ENCODE results near the gene PHF14. TPM values are rescaled to one million over a fixed set of nuclear protein-coding genes. Genes with fewer than 3 reads are reported as not detected.
"Not testable (repeated sequence)": the region's sequence is repeated elsewhere in the genome, so short reads cannot be mapped to it uniquely, and the experiment has no call there.

The PHF14 gene
- total RNA-seq, 1 experiment from 2014 or later = 40.2 TPM

DNA sequence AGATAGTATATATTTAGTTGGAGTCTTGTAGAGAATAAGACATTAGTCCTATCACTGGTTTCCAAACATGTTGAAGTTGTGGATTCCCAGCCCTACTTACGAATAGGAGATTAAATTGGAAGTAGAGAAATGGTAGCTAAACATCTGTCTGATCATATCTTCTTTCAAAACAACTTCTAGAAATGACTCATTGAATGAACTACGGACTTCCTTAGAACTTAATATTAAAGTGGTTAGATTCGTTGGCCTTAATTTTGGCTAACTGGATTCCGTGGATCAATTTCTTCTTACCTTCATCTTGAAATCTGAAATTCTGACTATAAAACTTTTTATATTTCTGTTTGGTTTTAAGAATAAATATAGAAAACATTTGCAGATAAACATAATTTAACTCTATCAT, 3.4 kb downstream of the PHF14 start:
- CTCF ChIA-PET = no interaction called here
- H3K36me3 Mint-ChIP-seq (ENCODE audit: insufficient read depth, unreplicated experiment) = peaks cover 43% of the 10 kb centered on the region
- no peaks in the 10 kb centered on the region for H3K27me3 Mint-ChIP-seq (ENCODE audit: unreplicated experiment)
- peaks cover 9% of the 10 kb centered on the region for H3K4me1 Mint-ChIP-seq (ENCODE audit: low read depth, unreplicated experiment)
- no TSS peak for BruUV-seq (replicated peaks)
- H3K4me3 Mint-ChIP-seq (ENCODE audit: low read depth, unreplicated experiment) = no peak overlapping the region
- intact Hi-C loops (cut with micrococcal nuclease; ENCODE audit: unreplicated experiment) = loop anchor here (10.0 kb wide), 1 partner anchor 368 kb away; no protein-coding TSS in a partner anchor
- H3K27ac Mint-ChIP-seq (ENCODE audit: unreplicated experiment) = no peak overlapping the region
- no peaks in the 10 kb centered on the region for H3K9me3 Mint-ChIP-seq (ENCODE audit: low read depth, unreplicated experiment)
- TF ChIP-seq, protein P1, sequence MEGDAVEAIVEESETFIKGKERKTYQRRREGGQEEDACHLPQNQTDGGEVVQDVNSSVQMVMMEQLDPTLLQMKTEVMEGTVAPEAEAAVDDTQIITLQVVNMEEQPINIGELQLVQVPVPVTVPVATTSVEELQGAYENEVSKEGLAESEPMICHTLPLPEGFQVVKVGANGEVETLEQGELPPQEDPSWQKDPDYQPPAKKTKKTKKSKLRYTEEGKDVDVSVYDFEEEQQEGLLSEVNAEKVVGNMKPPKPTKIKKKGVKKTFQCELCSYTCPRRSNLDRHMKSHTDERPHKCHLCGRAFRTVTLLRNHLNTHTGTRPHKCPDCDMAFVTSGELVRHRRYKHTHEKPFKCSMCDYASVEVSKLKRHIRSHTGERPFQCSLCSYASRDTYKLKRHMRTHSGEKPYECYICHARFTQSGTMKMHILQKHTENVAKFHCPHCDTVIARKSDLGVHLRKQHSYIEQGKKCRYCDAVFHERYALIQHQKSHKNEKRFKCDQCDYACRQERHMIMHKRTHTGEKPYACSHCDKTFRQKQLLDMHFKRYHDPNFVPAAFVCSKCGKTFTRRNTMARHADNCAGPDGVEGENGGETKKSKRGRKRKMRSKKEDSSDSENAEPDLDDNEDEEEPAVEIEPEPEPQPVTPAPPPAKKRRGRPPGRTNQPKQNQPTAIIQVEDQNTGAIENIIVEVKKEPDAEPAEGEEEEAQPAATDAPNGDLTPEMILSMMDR (IDR thresholded peaks at IDR 0.05; ENCODE audit: unreplicated experiment) = no peak
- DNase-seq = no peak

DNA sequence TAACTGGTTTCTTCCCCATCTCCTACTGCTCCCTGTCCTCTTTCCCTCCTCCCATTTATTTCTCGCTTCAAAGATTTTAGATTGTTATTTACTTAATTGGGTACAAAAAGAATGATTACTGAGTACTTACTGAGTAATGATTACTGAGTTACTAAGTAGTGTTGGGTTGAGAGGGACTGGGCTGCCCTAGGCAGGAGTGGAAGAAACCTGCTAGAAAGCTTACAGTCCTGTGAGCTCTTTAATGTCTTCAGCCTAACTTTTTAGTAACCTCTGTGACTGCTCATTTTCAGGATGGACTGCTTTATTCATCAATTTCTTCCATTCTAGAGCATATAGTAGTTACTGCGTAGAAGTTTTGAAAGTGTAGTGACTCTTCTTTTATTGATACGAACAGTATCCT, 7.6 kb downstream of the PHF14 start:
- TF ChIP-seq, protein P1 (IDR thresholded peaks at IDR 0.05; ENCODE audit: unreplicated experiment) = no peak
- Mint-ChIP-seq H3K4me1 (ENCODE audit: low read depth, unreplicated experiment) (no peaks in the 10 kb centered on the region), H3K4me3 (ENCODE audit: low read depth, unreplicated experiment) (no peak overlapping the region), H3K27me3 (ENCODE audit: unreplicated experiment) (no peaks in the 10 kb centered on the region), H3K27ac (ENCODE audit: unreplicated experiment) (no peak overlapping the region), H3K36me3 (ENCODE audit: insufficient read depth, unreplicated experiment) (peaks cover 21% of the 10 kb centered on the region), H3K9me3 (ENCODE audit: low read depth, unreplicated experiment) (no peaks in the 10 kb centered on the region)
- CTCF ChIA-PET = no interaction called here
- intact Hi-C loops (cut with micrococcal nuclease; ENCODE audit: unreplicated experiment) = no loop called here
- BruUV-seq (replicated peaks) = no TSS peak
- no peak for DNase-seq

DNA sequence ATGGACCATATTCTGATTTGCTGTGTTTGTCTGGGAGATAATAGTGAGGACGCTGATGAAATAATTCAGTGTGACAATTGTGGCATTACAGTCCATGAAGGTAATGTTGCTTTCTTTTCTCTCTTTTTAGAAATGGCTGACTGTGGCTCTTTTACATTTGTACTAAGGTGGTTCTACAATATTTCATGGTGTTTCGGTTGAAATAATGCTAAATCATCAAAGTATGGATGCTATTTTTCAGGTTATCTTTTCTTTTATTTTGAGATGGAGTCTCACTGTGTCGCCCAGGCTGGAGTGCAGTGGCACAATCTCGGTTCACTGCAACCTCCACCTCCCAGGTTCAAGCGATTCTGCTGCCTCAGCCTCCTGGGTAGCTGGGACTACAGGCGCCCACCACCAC, 17.1 kb downstream of the PHF14 start:
- CTCF ChIA-PET; H3K4me3 Mint-ChIP-seq (ENCODE audit: low read depth, unreplicated experiment); H3K27me3 Mint-ChIP-seq (ENCODE audit: unreplicated experiment); H3K27ac Mint-ChIP-seq (ENCODE audit: unreplicated experiment); BruUV-seq (replicated peaks); H3K9me3 Mint-ChIP-seq (ENCODE audit: low read depth, unreplicated experiment); H3K4me1 Mint-ChIP-seq (ENCODE audit: low read depth, unreplicated experiment); DNase-seq: not testable (repeated sequence)
- peaks cover 21% of the 10 kb centered on the region for H3K36me3 Mint-ChIP-seq (ENCODE audit: insufficient read depth, unreplicated experiment)
- intact Hi-C loops (cut with micrococcal nuclease; ENCODE audit: unreplicated experiment) = loop anchor here (2.0 kb wide), 1 partner anchor 14 kb away; no protein-coding TSS in a partner anchor

DNA sequence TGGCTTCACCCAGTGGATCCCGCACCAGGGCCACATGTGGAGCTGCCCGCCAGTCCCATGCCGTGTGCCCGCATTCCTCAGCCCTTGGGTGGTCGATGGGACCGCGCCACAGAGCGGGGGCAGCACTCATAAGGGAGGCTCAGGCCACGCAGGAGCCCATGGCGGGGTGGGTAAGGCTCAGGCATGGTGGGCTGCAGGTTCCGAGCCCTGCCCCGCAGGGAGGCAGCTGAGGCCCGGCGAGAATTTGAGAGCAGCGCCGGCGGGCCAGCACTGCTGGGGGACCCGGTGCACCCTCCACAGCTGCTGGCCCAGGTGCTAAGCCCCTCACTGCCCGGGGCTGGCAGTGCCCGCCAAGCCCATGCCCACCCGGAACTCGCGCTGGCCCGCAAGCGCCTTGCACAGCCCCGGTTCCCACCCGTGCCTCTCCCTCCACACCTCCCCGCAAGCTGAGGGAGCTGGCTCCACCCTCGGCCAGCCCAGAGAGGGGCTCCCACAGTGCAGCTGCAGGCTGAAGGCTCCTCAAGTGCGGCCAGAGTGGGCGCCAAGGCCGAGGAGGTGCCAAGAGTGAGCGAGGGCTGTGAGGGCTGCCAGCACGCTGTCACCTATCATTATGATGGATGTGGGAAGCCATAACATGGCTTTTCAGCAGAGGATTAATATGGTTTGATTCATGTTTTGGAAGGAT, 22.0 kb downstream of the PHF14 start:
- CTCF ChIA-PET; H3K4me1 Mint-ChIP-seq (ENCODE audit: low read depth, unreplicated experiment); intact Hi-C loops (cut with micrococcal nuclease; ENCODE audit: unreplicated experiment); DNase-seq; H3K27ac Mint-ChIP-seq (ENCODE audit: unreplicated experiment); H3K4me3 Mint-ChIP-seq (ENCODE audit: low read depth, unreplicated experiment); H3K9me3 Mint-ChIP-seq (ENCODE audit: low read depth, unreplicated experiment); BruUV-seq (replicated peaks); H3K27me3 Mint-ChIP-seq (ENCODE audit: unreplicated experiment): not testable (repeated sequence)
- peaks cover 16% of the 10 kb centered on the region for H3K36me3 Mint-ChIP-seq (ENCODE audit: insufficient read depth, unreplicated experiment)

DNA sequence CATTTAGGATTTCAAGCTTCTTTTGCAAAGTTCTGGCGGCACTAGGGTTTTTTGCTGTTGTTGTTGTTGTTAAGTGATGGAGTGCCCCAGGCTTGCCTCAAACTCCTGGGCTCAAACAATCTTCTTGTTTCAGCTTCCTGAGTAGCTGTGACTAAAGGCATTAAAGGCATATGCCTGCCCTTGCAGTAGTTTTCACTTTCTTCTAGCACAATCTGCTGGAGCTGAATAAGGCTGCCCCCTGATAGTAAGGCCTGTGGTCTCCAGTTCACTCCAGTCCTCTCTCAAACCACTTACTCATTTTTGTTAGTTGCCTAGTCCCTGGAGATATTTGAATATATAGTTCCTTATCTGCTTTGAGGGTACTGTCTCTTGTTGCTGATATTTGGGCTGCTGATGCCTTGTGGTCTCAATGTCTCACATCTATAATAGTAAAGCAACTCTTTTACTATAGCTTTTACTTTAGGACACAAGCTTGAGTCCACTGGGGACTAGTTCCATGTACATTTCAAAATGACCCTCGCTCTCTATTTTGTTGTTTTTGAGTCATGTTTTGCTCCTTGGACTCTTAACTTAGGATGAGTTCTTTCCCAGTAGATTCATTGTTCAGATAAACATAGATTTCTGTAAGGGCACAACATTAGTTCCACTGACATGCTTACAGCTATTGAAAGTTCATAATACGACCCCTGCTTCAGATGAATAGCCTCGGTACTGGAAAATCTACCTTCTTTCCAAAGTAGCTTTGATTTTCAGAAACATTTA, 25.5 kb downstream of the PHF14 start:
- H3K4me1 Mint-ChIP-seq (ENCODE audit: low read depth, unreplicated experiment) = no peaks in the 10 kb centered on the region
- no TSS peak for BruUV-seq (replicated peaks)
- DNase-seq = no peak
- TF ChIP-seq, protein P1 (IDR thresholded peaks at IDR 0.05; ENCODE audit: unreplicated experiment) = no peak
- CTCF ChIA-PET = no interaction called here
- H3K36me3 Mint-ChIP-seq (ENCODE audit: insufficient read depth, unreplicated experiment) = peaks cover 6% of the 10 kb centered on the region
- intact Hi-C loops (cut with micrococcal nuclease; ENCODE audit: unreplicated experiment) = no loop called here
- H3K27ac Mint-ChIP-seq (ENCODE audit: unreplicated experiment) = no peak overlapping the region
- peaks cover 3% of the 10 kb centered on the region for H3K9me3 Mint-ChIP-seq (ENCODE audit: low read depth, unreplicated experiment)
- no peaks in the 10 kb centered on the region for H3K27me3 Mint-ChIP-seq (ENCODE audit: unreplicated experiment)
- no peak overlapping the region for H3K4me3 Mint-ChIP-seq (ENCODE audit: low read depth, unreplicated experiment)

All from Calu3 (cell line).